ENCODE measurements around the gene SRPK1.
"Not testable (repeated sequence)": the region's sequence is repeated elsewhere in the genome, so short reads cannot be mapped to it uniquely, and the experiment has no call there.

Gene SRPK1

DNA sequence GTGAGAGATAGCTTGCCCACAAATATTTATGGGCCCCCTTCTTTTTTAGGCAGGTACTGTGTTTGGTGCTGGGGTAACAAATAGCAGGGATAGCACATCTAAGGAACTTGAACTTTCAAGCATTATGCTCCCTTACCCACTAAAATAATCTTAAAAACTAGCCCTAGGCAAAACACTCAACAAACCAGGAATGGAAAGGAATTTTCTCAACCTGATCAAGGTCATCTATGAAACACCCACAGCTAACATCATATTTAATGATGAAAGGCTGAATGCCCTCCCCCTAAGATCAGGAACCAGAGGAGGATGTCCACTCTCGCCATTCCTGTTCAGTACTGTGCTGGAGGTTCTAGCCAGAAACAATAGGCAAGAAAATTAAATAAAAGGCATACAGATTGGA is 8.7 kb upstream of the SRPK1 start:
- no peak for DNase-seq

DNA sequence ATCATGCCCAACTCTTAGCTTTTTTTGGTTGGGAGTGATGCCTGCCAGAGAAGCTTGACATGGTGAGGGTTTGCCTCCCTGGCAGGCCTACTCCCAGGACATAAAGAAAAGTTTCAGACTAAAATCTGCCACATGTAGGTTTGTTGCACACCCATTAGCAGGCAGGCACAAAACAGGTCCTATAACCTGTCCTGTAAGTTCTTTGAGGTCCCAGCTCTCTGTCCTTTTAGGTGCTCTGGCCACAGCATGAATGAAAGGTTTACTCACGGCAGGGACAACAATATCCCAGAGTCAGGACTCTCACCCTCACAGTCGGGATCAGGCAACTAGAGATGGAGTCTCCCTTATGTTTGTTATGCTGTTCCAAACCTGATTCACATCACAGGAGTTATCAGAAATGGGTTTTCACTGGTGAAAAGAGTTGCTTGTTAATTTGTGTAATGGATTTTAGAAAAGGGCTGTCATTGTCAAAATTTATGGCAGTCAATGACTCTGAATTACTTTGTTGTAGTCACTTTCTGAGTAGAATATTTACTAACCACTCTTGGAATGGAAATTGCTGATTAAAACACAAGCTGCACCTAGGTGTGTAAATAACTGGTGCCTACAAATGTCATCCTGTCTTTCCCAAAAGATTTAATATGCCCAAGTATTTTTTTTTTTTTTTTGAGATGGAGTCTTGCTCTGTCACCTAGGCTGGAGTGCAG is 5.8 kb upstream of the SRPK1 start:
- DNase-seq = no peak

DNA sequence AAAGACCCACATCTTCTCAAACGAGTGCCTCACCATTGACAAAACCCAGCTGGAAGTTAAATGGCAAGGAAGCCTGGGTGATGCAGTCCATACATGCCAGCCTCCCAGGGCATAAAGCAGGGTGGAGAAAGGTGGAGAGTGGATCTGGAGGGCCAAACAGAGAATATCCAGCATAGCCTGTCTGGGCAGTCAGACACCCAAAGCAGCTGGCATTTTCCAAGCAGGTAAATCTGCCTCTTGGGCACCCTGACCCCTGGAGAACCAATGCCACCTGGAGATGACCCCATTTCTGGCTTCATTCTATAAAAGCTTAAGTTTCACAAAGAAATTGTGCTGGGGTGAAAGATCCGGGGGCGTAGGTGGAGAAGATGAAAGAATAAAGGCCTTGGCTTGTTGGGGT is 5.1 kb upstream of the SRPK1 start:
- DNase-seq = no peak

DNA sequence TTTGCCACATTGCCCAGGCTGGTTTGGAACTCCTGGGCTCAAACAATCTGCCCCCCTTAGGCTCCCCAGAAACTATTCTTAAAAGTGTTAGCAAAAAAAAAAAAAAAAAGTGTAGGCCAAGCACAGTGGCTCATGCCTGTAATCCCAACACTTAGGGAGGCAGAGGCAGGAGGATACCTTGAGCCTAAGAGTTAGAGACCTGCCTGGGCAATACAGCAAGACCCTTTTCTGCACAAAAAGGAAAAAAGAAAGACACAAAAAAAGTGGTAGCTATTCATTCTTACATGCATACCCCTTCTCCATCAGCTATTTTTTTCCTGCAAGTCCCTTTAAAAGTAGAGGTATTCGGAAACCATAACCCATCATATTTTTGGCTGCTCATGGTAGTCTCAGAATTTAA is 3.2 kb upstream of the SRPK1 start:
- no peak for DNase-seq

DNA sequence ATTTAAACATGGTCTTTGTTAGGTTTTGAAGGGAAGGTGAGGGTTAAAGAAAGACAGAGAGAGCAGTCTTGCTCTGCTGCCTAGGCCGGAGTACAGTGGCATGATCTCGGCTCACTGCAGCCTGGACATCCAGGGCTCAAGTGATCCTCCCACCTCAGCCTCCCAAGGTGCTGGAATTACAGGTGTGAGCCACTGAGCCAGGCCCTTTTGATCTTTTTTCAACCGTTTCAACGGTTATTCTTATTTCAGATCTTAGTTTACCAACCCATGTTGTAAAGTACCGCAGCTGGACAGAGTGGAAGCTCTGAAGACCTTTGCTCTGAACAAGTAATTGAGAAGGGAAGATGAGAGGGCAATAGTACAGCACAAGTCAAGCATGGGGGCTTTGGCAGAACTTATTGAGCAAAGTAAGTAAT is 1.2 kb upstream of the SRPK1 start:
- DNase-seq = no peak

DNA sequence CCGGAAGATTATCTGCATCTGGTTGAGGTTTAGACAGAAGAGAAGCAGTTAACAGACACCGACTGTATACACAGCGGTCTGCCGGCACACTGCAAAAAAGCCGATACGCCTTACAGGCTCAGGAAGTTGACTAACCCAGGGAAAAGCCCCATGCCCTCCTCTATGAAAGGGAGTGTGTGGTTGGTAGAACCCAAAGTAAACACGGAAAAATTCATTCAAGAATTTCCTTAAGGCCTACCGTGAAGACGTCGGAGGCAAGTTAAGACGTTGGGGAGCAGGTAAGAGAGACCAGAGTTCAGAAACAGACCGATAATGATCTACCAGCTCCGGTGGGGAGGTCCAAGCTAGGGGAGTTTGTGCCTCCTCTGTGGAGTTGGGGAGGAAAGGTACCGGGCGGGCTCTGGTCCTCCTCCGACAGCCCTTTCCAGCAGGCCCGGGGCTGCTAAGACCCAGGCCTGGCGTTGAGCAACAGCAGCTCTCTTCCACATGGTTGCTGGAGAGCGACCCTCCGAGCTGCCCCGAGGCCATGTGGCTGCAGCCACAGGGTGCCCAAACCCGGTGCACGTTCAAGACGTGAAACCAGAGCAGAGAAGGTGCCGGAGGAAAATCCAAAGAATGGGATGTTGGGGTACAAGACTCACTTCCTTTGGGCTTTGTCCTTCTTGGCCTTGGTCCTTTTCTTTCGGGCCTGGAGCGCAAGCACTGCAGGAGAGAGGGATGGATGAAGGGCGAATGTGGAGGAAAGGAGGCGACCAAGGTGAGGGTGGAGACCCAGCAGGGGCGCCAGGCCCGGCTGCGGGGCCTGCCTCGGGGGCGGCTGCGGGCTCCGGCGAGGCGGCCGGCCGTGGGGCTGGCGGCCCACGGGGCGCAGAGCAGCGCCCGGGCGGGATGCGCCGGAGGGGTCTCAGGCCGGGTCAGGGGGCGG is 809 bp downstream of the SRPK1 start:
- DNase-seq = peak; percentile 61

DNA sequence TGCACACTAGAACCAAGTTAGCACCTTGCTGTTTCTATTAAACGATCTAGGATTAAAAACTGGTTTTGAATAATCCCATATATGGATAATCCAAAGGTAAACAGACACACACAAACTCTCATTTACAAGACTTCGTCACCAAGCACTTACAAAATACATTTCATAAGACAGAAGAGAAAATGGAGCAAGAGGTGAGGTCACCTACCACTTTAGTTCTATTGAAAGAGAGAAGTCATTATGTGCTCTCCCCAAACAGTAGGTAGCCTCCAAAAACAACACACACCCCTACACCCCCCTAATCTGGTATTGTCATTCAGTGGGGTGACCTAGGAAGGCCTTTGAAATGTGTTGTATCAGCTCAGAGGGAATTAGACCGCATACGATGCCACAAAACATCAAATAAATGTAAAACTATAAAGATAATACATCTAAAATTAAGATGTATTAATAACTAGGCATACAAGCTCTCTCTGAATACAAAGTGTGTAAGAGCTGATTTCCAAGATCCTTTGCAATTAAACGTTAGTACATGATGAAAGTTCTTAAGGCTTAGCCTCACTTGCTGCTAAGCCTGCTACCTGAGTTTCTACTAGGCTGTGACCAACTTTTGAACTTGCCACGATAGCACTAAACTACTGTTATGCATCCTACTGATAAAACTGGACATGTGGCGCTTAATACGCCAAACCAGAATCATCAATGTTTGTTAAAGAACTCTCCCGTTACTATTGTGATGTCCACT is 1.6 kb downstream of the SRPK1 start:
- DNase-seq = no peak

DNA sequence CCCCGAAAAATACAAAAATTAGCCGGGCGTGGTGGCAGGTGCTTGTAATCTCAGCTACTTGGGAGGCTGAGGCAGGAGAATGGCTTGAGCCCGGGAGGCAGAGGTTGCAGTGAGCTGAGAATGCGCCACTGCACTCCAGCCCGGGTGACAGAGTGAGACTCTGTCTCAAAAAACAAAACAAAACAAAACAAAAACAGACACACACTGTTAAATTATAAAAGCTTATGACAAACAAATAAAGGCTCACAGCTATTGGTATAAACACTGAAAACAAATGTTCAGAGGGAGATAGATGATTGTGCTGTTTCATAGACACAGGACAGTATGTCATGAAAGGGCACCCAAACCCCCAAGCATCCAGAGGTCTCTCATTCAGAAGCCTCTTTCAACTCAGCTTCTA is 4.0 kb downstream of the SRPK1 start:
- DNase-seq = not testable (repeated sequence)

DNA sequence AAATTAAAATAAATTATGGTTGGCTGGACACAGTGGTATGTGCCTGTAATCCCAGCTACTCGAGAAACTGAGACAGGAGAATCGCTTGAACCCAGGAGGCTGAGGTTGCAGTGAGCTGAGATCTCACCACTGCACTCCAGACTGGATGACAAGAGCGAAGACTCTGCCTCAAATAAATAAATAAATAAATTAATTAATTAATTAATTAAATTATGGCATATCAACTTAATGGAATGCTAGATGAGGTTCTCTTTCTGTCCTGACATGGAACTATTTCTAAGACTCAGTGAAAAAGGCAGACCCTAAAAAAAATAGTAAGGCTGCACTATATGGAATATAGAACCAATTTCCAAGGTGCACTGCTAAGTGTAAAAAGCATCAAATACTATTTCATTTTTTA is 4.8 kb downstream of the SRPK1 start:
- DNase-seq = no peak

DNA sequence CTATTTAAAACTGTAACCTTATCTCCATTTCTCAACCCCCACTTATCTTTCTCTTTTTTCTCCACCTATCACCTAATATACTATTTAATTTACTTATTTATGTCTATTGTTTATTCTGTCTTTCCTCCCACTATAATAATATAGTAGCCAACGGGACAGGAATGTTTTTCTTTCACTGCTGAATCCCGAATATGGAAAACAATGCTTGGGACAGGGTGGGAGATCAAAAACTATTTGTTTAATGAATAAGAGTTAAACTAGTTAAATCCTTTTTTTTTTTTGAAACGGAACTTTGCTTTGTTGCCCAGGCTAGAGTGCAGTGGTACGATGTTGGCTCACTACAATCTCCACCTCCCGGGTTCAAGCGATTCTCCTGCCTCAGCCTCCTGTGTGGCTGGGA is 6.4 kb downstream of the SRPK1 start:
- DNase-seq = no peak

DNA sequence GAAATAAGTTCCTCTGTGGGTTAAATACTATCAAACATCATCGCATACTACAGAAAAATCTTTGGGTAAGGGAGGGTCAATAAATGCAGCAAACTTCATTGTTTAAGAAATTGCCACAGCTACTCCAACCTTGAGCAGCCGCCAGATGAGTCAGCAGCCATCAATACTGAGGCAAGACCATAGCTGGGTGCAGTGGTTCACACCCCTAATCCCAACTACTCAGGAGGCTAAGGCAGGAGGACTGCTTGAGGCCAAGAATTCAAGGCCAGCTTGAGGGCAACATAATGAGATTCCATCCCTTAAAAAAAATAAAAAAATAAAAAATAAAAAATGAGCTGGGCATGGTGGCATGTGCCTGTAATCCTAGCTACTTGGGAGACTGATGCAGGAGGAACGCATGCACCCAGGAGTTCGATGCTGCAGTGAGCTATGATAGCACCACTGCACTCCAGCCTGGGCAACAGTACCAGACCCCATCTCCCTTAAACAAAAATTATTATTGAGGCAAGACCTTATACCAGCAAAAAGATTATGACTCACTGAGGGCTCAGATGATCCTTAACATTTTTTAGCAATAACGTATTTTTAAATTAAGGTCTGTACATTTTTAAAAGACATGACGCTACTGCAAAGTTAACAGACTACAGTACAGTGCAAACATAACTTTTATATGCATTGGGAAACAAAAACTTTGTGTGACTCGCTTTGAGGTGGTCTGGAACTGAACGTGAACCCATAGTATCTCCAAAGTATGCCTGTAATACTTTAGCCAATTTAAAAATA is 8.8 kb downstream of the SRPK1 start:
- no peak for DNase-seq

DNA sequence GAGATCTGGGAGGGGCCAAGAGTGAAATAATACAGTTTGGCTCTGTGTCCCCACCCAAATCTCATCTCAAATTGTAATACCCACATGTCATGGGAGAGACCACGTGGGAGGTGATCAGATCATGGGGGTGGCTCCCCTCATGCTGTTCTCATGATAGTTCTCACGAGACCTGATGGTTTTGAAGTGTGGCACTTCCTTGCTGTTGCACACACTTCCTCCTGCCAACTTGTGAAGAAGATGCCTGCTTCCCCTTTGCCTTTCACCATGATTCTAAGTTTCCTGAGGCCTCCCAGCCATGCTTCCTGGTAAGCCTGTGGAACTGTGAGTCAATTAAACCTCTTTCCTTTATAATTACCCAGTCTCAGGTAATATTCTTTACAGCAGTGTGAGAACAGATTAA is 11.3 kb downstream of the SRPK1 start:
- not testable (repeated sequence) for DNase-seq

DNA sequence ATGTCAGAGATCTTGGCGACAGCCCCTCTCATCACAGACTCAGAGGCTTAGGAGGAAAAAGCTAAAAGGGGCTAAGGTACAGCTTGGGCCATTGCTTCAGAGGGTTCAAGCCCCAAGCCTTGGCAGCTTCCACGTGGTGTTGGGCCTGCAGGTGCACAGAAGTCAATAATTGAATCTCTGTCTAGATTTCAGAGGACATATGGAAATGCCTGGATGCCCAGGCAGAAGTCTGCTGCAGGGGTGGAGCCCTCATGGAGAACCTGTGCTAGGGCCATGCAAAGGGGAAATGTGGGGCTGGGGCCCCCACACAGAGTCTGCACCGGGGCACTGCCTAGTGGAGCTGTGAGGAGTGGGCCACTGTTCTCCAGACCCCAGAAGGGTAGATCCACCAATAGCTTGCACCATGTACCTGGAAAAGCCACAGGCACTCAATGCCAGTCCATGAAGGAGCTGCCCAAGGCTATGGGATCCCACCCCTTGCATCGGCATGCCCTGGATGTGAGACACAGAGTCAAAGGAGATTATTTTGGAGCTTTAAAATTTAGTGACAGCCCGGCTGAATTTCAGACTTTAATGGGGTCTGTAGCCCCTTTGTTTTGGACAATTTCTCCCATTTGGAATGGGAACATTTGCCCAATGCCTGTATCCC is 12.0 kb downstream of the SRPK1 start:
- DNase-seq = not testable (repeated sequence)

DNA sequence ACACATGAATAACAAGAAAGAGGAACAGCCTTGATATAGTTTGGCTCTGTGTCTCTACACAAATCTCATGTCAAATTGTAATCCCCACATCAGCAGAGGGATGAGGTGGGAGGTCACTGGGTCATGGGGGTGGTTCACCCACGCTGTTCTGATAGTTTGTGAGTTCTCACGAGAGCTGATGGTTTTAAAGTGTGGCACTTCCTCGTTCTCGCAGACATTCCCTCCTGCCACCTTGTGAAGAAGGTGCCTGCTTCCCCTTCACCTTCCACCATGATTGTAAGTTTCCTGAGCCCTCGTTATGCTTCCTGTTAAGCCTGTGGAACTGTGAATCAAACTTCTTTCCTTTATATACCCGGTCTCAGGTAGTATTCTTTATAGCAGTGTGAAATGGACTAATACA is 13.1 kb downstream of the SRPK1 start:
- no peak for DNase-seq

DNA sequence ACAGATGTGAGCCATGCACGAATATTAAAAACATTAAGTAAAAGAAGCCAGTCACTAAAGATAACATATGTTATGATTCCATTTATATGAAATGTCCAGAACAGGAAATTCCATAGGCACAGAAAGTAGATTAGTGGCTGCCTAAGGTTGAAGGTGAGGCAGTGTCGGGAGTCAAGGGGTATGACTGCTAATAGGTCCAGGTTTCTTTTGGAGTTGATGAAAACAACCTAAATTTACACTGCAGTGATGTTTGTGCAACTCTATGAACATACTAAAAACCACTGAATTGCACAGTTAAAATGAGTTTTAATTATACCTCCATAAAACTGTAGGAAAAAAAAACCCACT is 14.4 kb downstream of the SRPK1 start:
- DNase-seq = no peak

DNA sequence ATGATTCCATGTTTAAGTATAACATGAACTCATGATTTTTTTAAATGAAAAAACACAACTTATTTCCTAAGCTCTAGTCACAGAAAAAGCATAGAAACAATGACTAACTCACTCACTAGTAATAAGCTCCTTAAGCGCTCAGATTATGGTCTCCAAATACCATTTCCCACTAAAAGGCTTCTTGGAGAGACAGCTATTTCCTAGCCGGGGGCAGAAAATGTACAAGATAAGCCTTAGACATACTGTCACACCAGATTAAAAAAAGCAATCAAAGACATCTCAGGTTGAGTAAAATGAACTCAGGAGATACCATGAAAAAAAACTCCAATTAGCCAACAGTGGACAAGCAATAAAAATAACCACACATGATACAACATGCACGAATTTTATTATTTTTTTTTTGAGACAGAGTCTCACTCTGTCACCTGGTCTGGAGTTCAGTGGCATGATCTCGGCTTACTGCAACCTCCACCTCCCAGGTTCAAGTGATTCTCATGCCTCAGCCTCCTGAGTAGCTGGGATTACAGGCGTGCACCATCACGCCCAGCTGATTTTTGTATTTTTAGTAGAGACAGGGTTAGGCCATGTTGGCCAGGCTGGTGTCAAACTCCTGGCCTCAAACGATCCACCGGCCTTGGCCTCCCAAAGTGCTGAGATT is 14.9 kb downstream of the SRPK1 start:
- no peak for DNase-seq

DNA sequence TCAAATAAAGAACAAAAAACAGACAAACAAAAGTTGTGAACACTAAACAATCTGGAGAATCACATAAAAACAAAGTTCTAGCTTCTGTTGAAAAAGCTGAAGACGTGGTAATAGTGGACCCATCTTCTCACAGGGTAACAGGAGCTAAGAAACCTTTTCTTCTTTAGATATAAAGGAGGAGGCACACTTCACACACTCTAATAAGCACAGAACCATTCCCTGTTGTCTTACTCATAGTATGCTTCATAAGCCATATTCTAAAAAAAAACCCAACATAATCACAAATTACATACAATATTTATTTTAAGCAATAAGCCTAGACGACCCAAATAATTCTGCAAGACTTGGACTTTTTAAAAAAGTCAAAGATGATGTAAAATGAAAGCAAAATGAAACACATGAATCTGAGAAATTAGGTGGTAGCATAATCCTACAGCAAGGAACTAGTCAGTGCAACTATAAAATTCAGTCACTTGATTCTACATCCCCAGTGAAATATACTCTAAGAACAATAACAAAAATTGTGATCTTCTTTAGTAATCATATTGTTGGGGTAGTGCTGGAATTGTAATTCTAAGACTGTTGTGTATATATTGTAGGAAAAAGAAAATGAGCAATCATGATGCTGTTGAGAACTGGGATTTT is 15.6 kb downstream of the SRPK1 start:
- no peak for DNase-seq

DNA sequence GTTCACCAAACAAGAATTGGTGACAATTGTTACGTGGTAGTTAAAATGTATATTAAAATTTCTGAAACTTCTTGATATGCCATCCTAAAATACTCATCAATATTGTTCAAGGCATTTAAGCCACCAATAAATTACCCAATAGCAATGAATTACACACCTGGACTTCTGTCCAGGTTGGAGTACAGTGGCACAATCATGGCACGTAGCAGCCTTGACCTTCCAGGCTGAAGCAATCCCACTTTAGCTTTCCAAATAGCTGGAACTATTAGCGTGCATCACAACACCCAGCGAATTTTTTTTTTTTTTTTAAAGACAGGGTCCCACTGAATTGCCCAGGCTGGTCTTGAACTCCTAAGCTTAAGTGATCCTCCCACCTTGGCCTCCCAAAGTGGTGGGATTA is 17.2 kb downstream of the SRPK1 start:
- DNase-seq = no peak

DNA sequence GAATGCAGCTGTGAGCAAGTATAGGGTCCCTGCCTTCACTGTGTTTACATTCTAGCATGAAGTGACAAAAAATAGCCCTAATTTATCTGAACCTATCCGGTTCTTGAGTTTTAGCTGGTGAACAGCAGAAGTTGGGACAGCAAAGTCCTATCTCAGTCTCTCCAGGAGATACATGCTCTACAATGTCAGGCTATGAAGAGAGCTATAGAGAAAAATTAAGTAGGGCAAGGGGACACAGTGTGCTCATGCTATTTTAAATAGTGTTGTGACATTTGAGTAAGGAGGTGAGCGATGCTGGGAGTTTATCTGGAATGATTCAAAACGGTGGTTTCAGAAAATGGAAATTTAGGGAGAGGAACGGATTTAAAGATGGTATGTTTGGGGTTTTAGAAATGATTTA is 20.4 kb downstream of the SRPK1 start:
- DNase-seq = no peak

DNA sequence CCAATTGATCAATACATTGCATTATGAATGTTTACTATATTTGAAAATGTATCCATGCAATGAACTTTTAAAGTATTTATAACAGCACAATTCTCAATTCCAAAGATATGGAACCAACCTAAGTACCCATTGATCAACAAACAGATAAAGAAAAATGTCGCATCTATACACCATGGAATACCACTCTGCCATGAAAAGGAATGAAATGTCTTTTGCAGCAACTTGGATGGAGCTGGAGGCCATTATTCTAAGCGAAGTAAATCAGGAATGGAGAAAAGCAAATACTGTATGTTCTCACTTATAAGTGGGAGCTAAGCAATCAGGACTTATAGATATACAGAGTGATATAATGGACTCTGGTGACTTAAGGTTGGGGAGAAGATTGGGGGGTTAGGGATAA is 22.9 kb downstream of the SRPK1 start:
- no peak for DNase-seq

DNA sequence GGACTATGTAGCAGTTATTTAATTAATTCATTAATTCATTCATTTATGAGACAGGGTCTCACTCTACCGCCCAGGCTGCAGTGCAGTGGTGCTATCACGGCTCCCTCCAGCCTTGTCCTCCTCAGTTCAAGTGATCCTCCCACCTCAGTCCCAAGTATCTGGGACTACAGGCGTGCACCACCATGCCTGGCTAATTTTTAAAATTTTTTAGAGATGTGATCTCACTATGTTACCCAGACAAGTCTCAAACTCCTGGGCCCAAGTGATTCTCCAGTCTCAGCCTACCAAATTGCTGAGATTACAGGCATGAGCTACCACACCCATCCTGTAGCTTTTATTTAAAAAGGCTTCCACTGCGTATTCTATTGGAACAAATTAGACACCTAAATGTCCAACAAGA is 23.4 kb downstream of the SRPK1 start:
- DNase-seq = no peak
